NT2/D1 (cell line): ENCODE data around the gene NR3C2.

ENCODE experiments used
- SUZ12 ChIP-seq: IDR thresholded peaks from 2 replicates; pipeline ENCODE4 v1.6.1; 2011; ENCODE audit not compliant: insufficient read length, insufficient read depth; ENCODE audit errors: extremely low read depth
- YY1 ChIP-seq: IDR thresholded peaks from 2 replicates; pipeline ENCODE4 v1.6.1; 2011; ENCODE audit not compliant: insufficient read length, insufficient read depth
- ZNF274 ChIP-seq: IDR thresholded peaks from 2 replicates; pipeline ENCODE4 v1.6.1; 2011; ENCODE audit warnings: mild to moderate bottlenecking, low read depth, low read length

DNA sequence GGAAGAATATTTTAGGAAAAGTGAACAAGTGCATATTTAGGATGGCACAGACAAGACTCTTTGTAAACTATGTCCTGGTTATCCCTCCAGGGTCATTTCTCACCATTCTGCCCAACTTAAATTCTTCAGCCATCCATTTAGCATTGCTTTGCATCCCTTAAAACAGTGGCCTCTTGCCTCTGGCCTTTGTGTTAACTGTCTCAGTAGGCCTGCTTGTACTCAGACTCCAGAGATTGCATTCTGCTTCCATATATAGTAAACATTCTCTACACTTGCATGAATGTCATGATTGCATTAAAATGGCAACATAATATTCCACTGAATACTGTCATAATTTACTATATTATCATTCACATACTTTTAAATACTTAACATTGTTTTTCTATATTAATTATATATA is 43.2 kb downstream of the NR3C2 start:
- TF ChIP-seq YY1 (no peak), SUZ12 (no peak), ZNF274 (no peak)
